Measurements from ENCODE around the gene SAMD3.

DNA sequence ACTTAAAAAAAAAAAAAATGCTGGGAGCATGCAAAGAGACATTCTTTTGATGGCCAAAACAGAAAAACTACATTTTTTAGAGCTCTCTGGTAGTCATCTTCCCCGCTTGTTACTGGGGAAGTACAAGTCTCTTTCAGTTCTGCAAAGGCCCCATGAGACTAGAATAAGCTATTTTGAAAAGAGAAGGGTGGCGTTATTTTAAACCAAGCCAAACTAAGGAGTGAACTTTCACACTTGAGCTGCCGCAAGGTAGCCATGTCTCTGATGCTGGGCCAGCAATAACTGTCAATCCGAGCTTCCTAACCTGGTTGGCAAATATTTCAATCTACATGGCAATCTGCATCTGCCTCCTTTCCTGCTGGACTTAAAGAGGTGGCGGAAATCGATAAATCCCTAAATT is 107.7 kb downstream of the SAMD3 start:
- TF ChIP-seq, protein P1, sequence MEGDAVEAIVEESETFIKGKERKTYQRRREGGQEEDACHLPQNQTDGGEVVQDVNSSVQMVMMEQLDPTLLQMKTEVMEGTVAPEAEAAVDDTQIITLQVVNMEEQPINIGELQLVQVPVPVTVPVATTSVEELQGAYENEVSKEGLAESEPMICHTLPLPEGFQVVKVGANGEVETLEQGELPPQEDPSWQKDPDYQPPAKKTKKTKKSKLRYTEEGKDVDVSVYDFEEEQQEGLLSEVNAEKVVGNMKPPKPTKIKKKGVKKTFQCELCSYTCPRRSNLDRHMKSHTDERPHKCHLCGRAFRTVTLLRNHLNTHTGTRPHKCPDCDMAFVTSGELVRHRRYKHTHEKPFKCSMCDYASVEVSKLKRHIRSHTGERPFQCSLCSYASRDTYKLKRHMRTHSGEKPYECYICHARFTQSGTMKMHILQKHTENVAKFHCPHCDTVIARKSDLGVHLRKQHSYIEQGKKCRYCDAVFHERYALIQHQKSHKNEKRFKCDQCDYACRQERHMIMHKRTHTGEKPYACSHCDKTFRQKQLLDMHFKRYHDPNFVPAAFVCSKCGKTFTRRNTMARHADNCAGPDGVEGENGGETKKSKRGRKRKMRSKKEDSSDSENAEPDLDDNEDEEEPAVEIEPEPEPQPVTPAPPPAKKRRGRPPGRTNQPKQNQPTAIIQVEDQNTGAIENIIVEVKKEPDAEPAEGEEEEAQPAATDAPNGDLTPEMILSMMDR (IDR thresholded peaks at IDR 0.05) = no peak
- TF ChIP-seq EP300 (IDR thresholded peaks at IDR 0.05) (no peak), POLR2A (IDR thresholded peaks at IDR 0.05) (no peak)
